GM21529 (cell line): Measurements from ENCODE around the gene OTOA.
"Not testable (repeated sequence)": the region's sequence is repeated elsewhere in the genome, so short reads cannot be mapped to it uniquely, and the experiment has no call there.

ENCODE experiments used
- ATAC-seq: cut with Tn5 transposase; IDR thresholded peaks from one replicate; pipeline ENCODE4 v1.9.1; 2021; ENCODE audit not compliant: unreplicated experiment

OTOA gene

GRCh38 chr16:21801538-21802374, 138.0 kb downstream of the OTOA start:
- not testable (repeated sequence) for ATAC-seq

DNA sequence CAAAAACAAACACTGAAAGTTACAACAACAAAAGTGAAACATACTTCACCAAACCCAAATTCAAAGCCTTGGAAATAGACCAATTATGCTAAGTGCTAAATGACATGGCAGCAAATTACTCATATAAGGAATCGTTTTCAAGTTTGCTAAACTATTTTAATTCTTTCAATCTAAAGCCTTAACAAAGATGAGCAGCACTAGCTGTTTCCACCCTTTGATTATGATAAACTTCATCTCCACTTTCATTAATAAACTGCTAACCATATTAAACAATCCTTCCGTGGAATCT, 138.6 kb downstream of the OTOA start:
- ATAC-seq: not testable (repeated sequence)
